Testis (tissue), 3 donors: ENCODE measurements around the gene PTPRN2. TPM values are rescaled to one million over a fixed set of nuclear protein-coding genes. Genes with fewer than 3 reads are reported as not detected.

Source experiments
- DNase-seq: peaks from one replicate; pipeline ENCODE4 v3.0.0-alpha.2; 2019
- H3K27ac ChIP-seq, 2 donors: fragments of 200-600 bp; sonication (generic); one replicate each; pipeline ENCODE4 v1.5.1; 2019
- H3K27me3 ChIP-seq: fragments of 200-600 bp; sonication (generic); one replicate; pipeline ENCODE4 v1.5.1; 2019
- H3K36me3 ChIP-seq: fragments of 200-600 bp; sonication (generic); one replicate; pipeline ENCODE4 v1.5.1; 2017; ENCODE audit warnings: low read depth; ENCODE audit errors: missing control alignments
- H3K4me1 ChIP-seq: fragments of 200-600 bp; sonication (generic); one replicate; pipeline ENCODE4 v1.5.1; 2019
- H3K4me3 ChIP-seq, 2 donors: fragments of 200-600 bp; sonication (generic); one replicate each; pipeline ENCODE4 v1.5.1; 2017 to 2019
- H3K9me3 ChIP-seq: fragments of 200-600 bp; sonication (generic); one replicate; pipeline ENCODE4 v1.5.1; 2017
- POLR2A ChIP-seq: fragments of 450-650 bp; IDR thresholded peaks from one replicate; pipeline ENCODE4 v1.6.1; 2017; ENCODE audit warnings: antibody characterized with exemption, mild to moderate bottlenecking, moderate library complexity
- WGBS, 2 donors: methylation state at CpG; one replicate each; pipeline ENCODE4 v1.1.5; 2018; 5-methylcytosine and 5-hydroxymethylcytosine counted together
- intact Hi-C: fragments of 100-400 bp; cut with DNase I; formaldehyde crosslinking; loops from one replicate; pipeline ENCODE4 v1.15.1; 2023; ENCODE audit warnings: low total_unique reads
- polyA plus RNA-seq: library from polyadenylated mRNA; stranded (reverse); fragments of 350-450 nt; fragmentation: Illumina TruSeq; extraction: RNeasy Lipid Tissue Mini Kit (QIAGEN cat#74804); gene quantifications from one replicate; pipeline ENCODE4 v1.2.3, GENCODE V29; 2014; ENCODE audit warnings: low read depth, low replicate concordance; ENCODE audit not compliant: insufficient read depth
- total RNA-seq, 2 donors: library from RNA; depleted of rRNA; stranded (reverse); fragments of >200 nt; gene quantifications; one replicate each; pipeline ENCODE4 v1.2.3, GENCODE V29; 2016
- TF ChIP-seq, protein P1 (sequence below), 3 experiments: fragments of 450-650 bp in 2 of 3; fragments of 200-600 bp in 1 of 3; sonication (generic) in 1 of 3; IDR thresholded peaks; one replicate each; pipeline ENCODE4 v1.5.1; 2016 to 2019; ENCODE audit warnings: antibody characterized with exemption in 3 of 3, mild to moderate bottlenecking in 2 of 3, moderate library complexity in 1 of 3

Gene PTPRN2
- total and polyA plus RNA-seq, 3 donors from 2014 or later: 9.3 to 10.8 (median 9.8) TPM

- no peaks in the 10 kb centered on the region for H3K9me3 ChIP-seq
- no peak overlapping the region for H3K4me3 ChIP-seq
- DNase-seq: no peak
- no peak overlapping the region for H3K27ac ChIP-seq
- H3K36me3 ChIP-seq: no peaks in the 10 kb centered on the region
- no peaks in the 10 kb centered on the region for H3K27me3 ChIP-seq
- H3K4me1 ChIP-seq: no peaks in the 10 kb centered on the region
- TF ChIP-seq, protein P1, sequence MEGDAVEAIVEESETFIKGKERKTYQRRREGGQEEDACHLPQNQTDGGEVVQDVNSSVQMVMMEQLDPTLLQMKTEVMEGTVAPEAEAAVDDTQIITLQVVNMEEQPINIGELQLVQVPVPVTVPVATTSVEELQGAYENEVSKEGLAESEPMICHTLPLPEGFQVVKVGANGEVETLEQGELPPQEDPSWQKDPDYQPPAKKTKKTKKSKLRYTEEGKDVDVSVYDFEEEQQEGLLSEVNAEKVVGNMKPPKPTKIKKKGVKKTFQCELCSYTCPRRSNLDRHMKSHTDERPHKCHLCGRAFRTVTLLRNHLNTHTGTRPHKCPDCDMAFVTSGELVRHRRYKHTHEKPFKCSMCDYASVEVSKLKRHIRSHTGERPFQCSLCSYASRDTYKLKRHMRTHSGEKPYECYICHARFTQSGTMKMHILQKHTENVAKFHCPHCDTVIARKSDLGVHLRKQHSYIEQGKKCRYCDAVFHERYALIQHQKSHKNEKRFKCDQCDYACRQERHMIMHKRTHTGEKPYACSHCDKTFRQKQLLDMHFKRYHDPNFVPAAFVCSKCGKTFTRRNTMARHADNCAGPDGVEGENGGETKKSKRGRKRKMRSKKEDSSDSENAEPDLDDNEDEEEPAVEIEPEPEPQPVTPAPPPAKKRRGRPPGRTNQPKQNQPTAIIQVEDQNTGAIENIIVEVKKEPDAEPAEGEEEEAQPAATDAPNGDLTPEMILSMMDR (IDR thresholded peaks at IDR 0.05): no peak
- TF ChIP-seq POLR2A: no peak
- 87% methylated on average over 15 of the region's 15 CpGs for WGBS, 2 donors
- intact Hi-C loops: no loop called here
These were observed 1012.6 kb downstream of the PTPRN2 start for GRCh38 chr7:157574914-157575586.

DNA sequence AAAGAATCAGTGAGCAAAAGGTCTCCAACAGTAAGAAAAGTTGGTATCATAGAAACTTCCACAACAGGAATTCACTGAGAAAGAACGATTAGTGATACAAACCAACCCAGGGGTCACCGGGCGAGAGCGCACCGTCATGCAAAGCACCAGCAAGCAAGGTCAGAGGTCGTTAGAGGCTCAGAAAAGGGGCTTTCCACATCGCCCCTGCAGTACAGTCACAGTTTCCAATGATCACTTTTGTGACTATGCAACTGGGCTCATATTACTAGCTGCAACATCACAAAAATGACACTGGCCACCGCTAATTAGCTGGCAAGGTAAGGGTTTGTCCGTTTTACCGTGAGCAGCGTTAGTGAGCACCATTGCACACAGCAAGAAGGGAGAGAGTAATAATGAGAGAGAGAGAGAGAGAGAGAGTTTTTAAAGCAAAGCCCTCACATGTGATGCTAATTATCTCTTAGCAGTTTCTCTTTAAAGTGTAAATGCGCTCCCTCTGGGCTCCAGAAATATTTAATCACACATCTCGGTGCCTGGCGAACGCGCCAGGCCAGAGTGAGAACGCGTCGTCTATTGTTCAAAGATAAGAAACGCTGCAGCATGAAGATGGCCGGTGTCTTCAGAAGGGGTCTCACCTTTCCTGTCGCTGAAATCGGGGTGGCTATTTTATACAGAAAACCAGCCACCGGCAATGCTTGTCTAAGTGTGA lies 1013.4 kb downstream of the PTPRN2 start:
- intact Hi-C loops: no loop called here
- WGBS, 2 donors: 70 to 79% methylated on average over 24 of the region's 24 CpGs
- Histone ChIP-seq H3K36me3 (no peaks in the 10 kb centered on the region), H3K4me3 (no peak overlapping the region), H3K27ac (no peak overlapping the region), H3K27me3 (no peaks in the 10 kb centered on the region), H3K4me1 (peaks cover 5% of the 10 kb centered on the region), H3K9me3 (no peaks in the 10 kb centered on the region)
- no peak for DNase-seq
- TF ChIP-seq, protein P1 (IDR thresholded peaks at IDR 0.05): no peak
- TF ChIP-seq POLR2A: no peak

- no peak for DNase-seq
- no peak for TF ChIP-seq POLR2A
- TF ChIP-seq, protein P1 (IDR thresholded peaks at IDR 0.05): no peak
- no peak overlapping the region for H3K27ac ChIP-seq
- WGBS, 2 donors: 94 to 96% methylated on average over 5 of the region's 5 CpGs
- intact Hi-C loops: no loop called here
- no peaks in the 10 kb centered on the region for H3K36me3 ChIP-seq
- H3K9me3 ChIP-seq: no peaks in the 10 kb centered on the region
- H3K4me3 ChIP-seq: no peak overlapping the region
- no peaks in the 10 kb centered on the region for H3K27me3 ChIP-seq
- H3K4me1 ChIP-seq: peaks cover 8% of the 10 kb centered on the region
These were observed 1014.4 kb downstream of the PTPRN2 start for GRCh38 chr7:157573244-157573643.

GRCh38 chr7:157572622-157573021 lies 1015.0 kb downstream of the PTPRN2 start:
- TF ChIP-seq, protein P1 (IDR thresholded peaks at IDR 0.05): no peak
- no peak for TF ChIP-seq POLR2A
- no peak overlapping the region for H3K4me3 ChIP-seq
- no peaks in the 10 kb centered on the region for H3K9me3 ChIP-seq
- intact Hi-C loops: no loop called here
- H3K27me3 ChIP-seq: no peaks in the 10 kb centered on the region
- no peak overlapping the region for H3K27ac ChIP-seq
- no peaks in the 10 kb centered on the region for H3K36me3 ChIP-seq
- H3K4me1 ChIP-seq: peaks cover 11% of the 10 kb centered on the region
- 83 to 94% methylated on average over 14 of the region's 14 CpGs for WGBS, 2 donors
- no peak for DNase-seq
